NCI-H2196 (cell line): ENCODE measurements around the gene BRSK2.

Experiments
- DNase-seq: peaks from one replicate; lab custom pipeline; 2025; ENCODE audit not compliant: unreplicated experiment; lab: John Stamatoyannopoulos, UW

Gene BRSK2

GRCh38 chr11:1395773-1396374 is 6.1 kb downstream of the BRSK2 start:
- DNase-seq = no peak

- DNase-seq = no peak
These were observed 6.7 kb downstream of the BRSK2 start for GRCh38 chr11:1396375-1396841.

- no peak for DNase-seq
These were observed 7.6 kb downstream of the BRSK2 start for GRCh38 chr11:1397146-1397861.

GRCh38 chr11:1397862-1398527 is 8.3 kb downstream of the BRSK2 start:
- no peak for DNase-seq

- DNase-seq = no peak
These were observed 8.9 kb downstream of the BRSK2 start for GRCh38 chr11:1398528-1399235.

- no peak for DNase-seq
These were observed 9.9 kb downstream of the BRSK2 start for GRCh38 chr11:1399386-1400316.

GRCh38 chr11:1400317-1401170 is 10.8 kb downstream of the BRSK2 start:
- no peak for DNase-seq

- no peak for DNase-seq
These were observed 11.4 kb downstream of the BRSK2 start for GRCh38 chr11:1401171-1401445.

GRCh38 chr11:1401656-1402221 is 12.0 kb downstream of the BRSK2 start:
- DNase-seq = peak; percentile 64

- DNase-seq = no peak
These were observed 12.8 kb downstream of the BRSK2 start for GRCh38 chr11:1402355-1403077.

GRCh38 chr11:1403078-1403620 is 13.4 kb downstream of the BRSK2 start:
- no peak for DNase-seq

GRCh38 chr11:1403721-1404460 is 14.2 kb downstream of the BRSK2 start:
- DNase-seq = no peak

- no peak for DNase-seq
These were observed 14.9 kb downstream of the BRSK2 start for GRCh38 chr11:1404461-1405185.

GRCh38 chr11:1405186-1406020 is 15.7 kb downstream of the BRSK2 start:
- DNase-seq = no peak

GRCh38 chr11:1406571-1407485 is 17.1 kb downstream of the BRSK2 start:
- no peak for DNase-seq
